GM03348 (cell line): ENCODE results near the gene ZBTB2.
"Not testable (repeated sequence)": the region's sequence is repeated elsewhere in the genome, so short reads cannot be mapped to it uniquely, and the experiment has no call there.

Source experiments
- DNase-seq: peaks from one replicate; pipeline ENCODE4 v3.0.0; 2012; ENCODE audit warnings: low spot score

Gene ZBTB2

DNA sequence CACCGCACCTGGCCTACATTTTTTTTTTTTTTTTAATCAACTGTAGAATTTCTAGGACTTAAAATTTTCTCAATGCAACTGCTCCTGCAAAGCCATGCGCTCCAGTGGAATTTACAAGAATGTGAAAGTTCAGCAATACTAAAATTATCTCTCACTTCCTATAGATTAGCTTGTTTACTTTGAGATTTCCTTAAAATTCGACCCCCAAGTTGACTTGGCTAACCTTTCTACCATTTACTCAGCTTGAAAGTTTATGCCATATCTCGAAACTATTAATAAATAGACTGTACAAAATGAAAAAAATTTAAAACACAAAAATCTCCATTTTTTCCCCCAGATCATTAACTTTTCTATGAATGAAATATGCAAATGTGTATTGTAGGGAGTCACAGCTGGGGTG lies 64.3 kb downstream of the ZBTB2 start:
- DNase-seq = no peak

DNA sequence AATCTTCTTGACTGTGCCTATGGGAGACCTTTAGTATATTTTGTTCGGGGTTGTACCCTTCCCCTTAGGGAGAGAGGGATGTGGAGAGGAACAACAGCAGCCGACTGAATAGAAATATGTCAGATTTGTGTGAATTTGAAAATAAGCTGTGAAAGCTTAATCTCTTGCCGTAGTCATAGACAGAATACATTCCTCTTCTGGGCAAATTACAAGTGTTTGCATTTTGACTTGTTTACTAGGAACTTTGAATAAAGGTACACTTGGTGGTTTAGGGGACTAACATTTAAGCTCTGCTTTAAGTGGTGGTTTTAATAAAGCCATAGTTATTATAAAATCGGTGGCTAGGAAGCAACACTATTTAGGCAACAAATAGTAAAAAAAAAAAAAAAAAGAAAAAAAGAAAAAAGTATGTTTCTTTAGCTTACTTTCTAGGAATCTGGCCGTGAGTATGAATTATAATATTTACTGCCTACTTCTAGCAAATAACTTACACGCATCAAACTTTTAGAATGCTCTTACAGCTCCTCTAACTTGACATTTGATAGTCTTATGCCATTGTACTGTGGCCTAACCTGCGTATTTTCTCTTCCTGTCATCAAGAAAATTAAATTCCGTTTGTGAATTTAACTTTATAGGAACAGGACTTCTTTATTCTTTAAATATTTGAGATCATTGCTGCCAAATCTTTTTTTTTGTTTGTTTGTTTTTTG lies 65.1 kb downstream of the ZBTB2 start:
- DNase-seq = no peak

DNA sequence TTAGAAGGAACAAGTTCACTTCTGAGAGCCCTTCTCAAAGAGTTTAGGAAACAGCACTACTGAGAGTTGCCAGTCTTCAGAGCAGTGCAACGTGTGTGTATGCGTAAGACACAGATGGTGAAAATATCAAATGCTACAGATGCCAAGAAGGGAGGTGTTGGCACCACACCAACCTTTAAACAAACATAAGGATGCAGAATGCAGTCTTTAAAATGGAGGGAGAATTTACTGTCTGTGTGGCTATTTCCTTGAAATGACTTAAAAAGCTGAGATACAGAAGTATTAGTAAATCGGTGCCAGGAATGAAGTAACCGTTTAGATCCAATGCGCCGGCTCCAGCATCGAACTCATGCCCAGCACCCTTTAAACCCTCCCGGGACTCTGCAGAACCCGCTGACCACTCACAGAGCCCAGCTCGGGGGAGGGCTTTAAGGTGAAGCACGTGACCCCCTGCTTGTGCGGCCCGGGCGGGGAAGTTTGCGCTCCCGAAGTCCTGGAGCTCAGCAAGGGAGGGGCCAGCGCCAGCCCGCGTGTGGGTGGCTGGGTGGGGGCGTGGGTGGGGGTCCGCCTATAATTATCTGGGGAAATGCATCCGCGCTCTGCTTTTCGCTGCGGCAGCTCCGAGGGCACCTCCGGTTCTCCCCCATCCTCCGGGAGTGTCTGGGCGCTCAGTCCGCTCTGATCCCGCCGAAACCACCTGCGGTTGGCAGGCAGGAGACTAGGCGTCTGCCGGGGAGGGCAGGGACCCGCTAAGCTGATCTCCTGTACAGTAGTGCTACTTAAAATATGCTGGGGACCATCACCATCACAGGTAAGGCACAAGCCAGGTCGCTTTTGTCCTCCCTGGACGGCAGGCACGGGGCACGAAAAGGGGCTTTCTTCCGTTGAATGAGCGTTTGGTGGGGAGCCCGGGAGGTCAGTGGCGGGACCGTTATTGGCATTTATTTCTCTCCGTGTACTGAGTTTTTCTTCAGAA lies 66.0 kb downstream of the ZBTB2 start:
- DNase-seq = peak; percentile 80

GRCh38 chr6:151324488-151324825 lies 66.9 kb downstream of the ZBTB2 start:
- DNase-seq = no peak

- DNase-seq = peak; percentile 88
Measured at GRCh38 chr6:151323791-151324487, 67.4 kb downstream of the ZBTB2 start.

- no peak for DNase-seq
Measured at GRCh38 chr6:151322570-151322969, 68.8 kb downstream of the ZBTB2 start.

GRCh38 chr6:151321438-151321837 lies 69.9 kb downstream of the ZBTB2 start:
- no peak for DNase-seq

DNA sequence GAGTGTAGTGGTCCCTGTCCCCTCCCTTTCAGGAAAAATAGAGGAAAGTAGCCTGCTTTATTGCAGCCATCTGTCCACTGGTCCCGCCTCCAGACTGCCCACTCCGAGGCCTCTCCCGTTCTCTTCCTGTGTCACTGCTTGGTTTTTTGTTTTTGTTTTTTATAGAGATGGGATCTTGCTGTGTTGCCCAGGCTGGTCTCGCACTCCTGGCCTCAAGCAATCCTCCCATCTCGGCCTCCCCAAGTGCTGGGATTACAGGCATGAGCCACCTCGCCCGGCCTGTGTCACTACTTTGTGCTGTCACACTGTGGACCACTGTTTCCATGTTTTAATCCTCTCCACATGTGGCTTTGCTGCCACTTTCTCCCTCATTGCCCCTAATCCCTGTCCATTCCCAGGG lies 71.2 kb downstream of the ZBTB2 start:
- DNase-seq = no peak

DNA sequence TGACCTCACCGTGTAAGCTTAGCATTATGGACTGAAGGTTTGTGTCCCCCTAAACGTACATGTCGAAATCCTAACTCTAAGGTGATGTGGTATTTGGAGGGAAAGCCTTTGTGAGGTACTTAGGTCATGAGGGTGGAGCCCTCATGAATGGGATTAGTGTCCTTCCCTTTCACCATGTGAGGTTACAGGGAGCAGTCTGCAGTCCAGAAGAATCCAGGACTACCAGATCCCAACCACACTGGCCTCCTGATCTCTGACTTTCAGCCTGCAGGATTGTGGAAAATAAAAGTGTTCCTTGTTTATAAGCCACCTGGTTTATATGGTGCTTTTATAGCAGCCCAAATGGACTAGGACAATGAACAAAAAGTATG lies 73.4 kb downstream of the ZBTB2 start:
- no peak for DNase-seq

- peak; percentile 48 for DNase-seq
Measured at GRCh38 chr6:151317103-151317994, 74.0 kb downstream of the ZBTB2 start.

DNA sequence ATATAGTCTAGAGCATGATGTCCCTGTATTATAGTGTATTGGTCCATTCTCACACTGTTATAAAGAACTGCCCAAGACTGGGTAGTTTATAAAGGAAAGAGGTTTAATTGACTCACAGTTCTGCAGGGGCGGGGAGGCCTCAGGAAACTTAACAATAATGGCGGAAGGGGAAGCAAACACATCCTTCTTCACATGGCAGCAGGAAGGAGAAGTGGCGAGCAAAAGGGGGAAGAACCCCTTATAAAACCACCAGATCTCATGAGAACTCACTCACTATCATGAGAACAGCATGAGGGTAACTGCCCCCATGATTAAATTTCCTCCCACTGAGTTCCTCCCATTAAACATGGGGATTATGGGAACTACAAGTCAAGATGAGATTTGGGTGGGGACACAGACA lies 75.7 kb downstream of the ZBTB2 start:
- DNase-seq = not testable (repeated sequence)
